ENCODE results near the gene NMNAT1.
"Not testable (repeated sequence)": the region's sequence is repeated elsewhere in the genome, so short reads cannot be mapped to it uniquely, and the experiment has no call there.

The NMNAT1 gene

GRCh38 chr1:9912264-9912936, 30.9 kb upstream of the NMNAT1 start:
- Histone ChIP-seq H3K4me1 (ENCODE audit: control insufficient read depth in 2 of 2, insufficient read depth in 1 of 2, low read depth in 1 of 2, low read length in 2 of 2) (peaks cover 3 to 11% of the 10 kb centered on the region in 2 donors), H4K8ac (ENCODE audit: low read depth, low read length) (no peak overlapping the region), H3K14ac (ENCODE audit: low read length) (no peak overlapping the region), H3K23ac (ENCODE audit: low read depth, low read length, poor library complexity) (no peak overlapping the region), H2BK5ac (ENCODE audit: low read length) (no peak overlapping the region), H2BK12ac (ENCODE audit: low read length) (no peak overlapping the region), H3K36me3 (replicated peaks in 1 of 2; ENCODE audit: control insufficient read depth in 2 of 2, insufficient read depth in 2 of 2, low read length in 2 of 2) (no peaks in the 10 kb centered on the region), H3K27ac (replicated peaks; ENCODE audit: low read length) (no peak overlapping the region), H3K18ac (ENCODE audit: low read length) (no peak overlapping the region), H3K79me1 (ENCODE audit: low read depth, low read length) (no peaks in the 10 kb centered on the region), H2BK120ac (ENCODE audit: low read depth, low read length) (no peak overlapping the region), H3K27me3 (ENCODE audit: control insufficient read depth in 3 of 3, insufficient read depth in 3 of 3, low read depth in 1 of 3, low read length in 3 of 3) (no peaks in the 10 kb centered on the region), H3K4me2 (ENCODE audit: insufficient read depth, low read length, poor library complexity, severe bottlenecking) (no peak overlapping the region), H3K9ac (ENCODE audit: low read depth, low read length, poor library complexity) (no peak overlapping the region), H3K4me3 (ENCODE audit: low read length in 2 of 2) (no peak overlapping the region), H3K9me3 (replicated peaks in 1 of 2; ENCODE audit: control insufficient read depth in 2 of 2, insufficient read depth in 1 of 2, low read depth in 1 of 2, low read length in 2 of 2) (no peaks in the 10 kb centered on the region), H4K91ac (ENCODE audit: low read depth, low read length, poor library complexity) (no peak overlapping the region), H2AK5ac (ENCODE audit: low read depth, low read length) (no peak overlapping the region), H2BK15ac (ENCODE audit: low read length) (no peak overlapping the region), H2AFZ (ENCODE audit: low read length) (no peak overlapping the region), H3K4ac (ENCODE audit: low read length) (no peak overlapping the region)
- WGBS, 2 donors (ENCODE audit: extremely low coverage in 2 of 2, insufficient read length in 2 of 2, insufficient replicate concordance in 1 of 2), result no CpG with 5 or more reads among the region's 12 CpGs
- no peak for DNase-seq (ENCODE audit: low spot score)

DNA sequence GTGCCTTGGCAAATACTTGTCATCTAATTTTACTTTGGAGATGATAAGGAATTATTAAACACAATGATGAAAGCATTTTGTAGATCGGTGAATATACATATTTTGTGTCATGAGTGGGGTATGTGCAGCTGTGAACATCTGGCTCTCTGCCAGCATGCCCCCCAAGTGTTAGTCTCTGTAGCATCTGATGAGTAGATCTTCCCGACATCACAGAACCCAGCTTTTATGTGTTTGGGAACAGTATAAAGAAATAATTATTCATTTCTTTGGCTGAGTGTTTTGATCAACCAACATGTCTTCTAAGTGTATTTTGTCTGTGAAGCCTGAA, 28.7 kb upstream of the NMNAT1 start:
- Histone ChIP-seq H2BK15ac (ENCODE audit: low read length) (no peak overlapping the region), H3K9me3 (replicated peaks in 1 of 2; ENCODE audit: control insufficient read depth in 2 of 2, insufficient read depth in 1 of 2, low read depth in 1 of 2, low read length in 2 of 2) (no peaks in the 10 kb centered on the region), H3K27me3 (ENCODE audit: control insufficient read depth in 3 of 3, insufficient read depth in 3 of 3, low read depth in 1 of 3, low read length in 3 of 3) (no peaks in the 10 kb centered on the region), H3K14ac (ENCODE audit: low read length) (no peak overlapping the region), H2BK5ac (ENCODE audit: low read length) (no peak overlapping the region), H2BK120ac (ENCODE audit: low read depth, low read length) (no peak overlapping the region), H3K18ac (ENCODE audit: low read length) (no peak overlapping the region), H2BK12ac (ENCODE audit: low read length) (no peak overlapping the region), H2AK5ac (ENCODE audit: low read depth, low read length) (no peak overlapping the region), H3K36me3 (replicated peaks in 1 of 2; ENCODE audit: control insufficient read depth in 2 of 2, insufficient read depth in 2 of 2, low read length in 2 of 2) (no peaks in the 10 kb centered on the region), H3K4ac (ENCODE audit: low read length) (no peak overlapping the region), H3K4me1 (ENCODE audit: control insufficient read depth in 2 of 2, insufficient read depth in 1 of 2, low read depth in 1 of 2, low read length in 2 of 2) (peaks cover 0 to 7% of the 10 kb centered on the region in 2 donors), H3K4me2 (ENCODE audit: insufficient read depth, low read length, poor library complexity, severe bottlenecking) (no peak overlapping the region), H3K9ac (ENCODE audit: low read depth, low read length, poor library complexity) (no peak overlapping the region), H2AFZ (ENCODE audit: low read length) (peak overlapping the region; percentile 27), H3K79me1 (ENCODE audit: low read depth, low read length) (no peaks in the 10 kb centered on the region), H3K23ac (ENCODE audit: low read depth, low read length, poor library complexity) (no peak overlapping the region), H4K91ac (ENCODE audit: low read depth, low read length, poor library complexity) (no peak overlapping the region), H3K27ac (replicated peaks; ENCODE audit: low read length) (no peak overlapping the region), H4K8ac (ENCODE audit: low read depth, low read length) (no peak overlapping the region), H3K4me3 (ENCODE audit: low read length in 2 of 2) (no peak overlapping the region)
- WGBS, 2 donors (ENCODE audit: extremely low coverage in 2 of 2, insufficient read length in 2 of 2, insufficient replicate concordance in 1 of 2), result no CpG with 5 or more reads among the region's 2 CpGs
- DNase-seq (ENCODE audit: low spot score), result no peak

- Histone ChIP-seq H3K18ac (ENCODE audit: low read length) (no peak overlapping the region), H3K27me3 (ENCODE audit: control insufficient read depth in 3 of 3, insufficient read depth in 3 of 3, low read depth in 1 of 3, low read length in 3 of 3) (no peaks in the 10 kb centered on the region), H3K36me3 (replicated peaks in 1 of 2; ENCODE audit: control insufficient read depth in 2 of 2, insufficient read depth in 2 of 2, low read length in 2 of 2) (no peaks in the 10 kb centered on the region), H3K9ac (ENCODE audit: low read depth, low read length, poor library complexity) (no peak overlapping the region), H2BK15ac (ENCODE audit: low read length) (no peak overlapping the region), H2BK12ac (ENCODE audit: low read length) (no peak overlapping the region), H3K4me1 (ENCODE audit: control insufficient read depth in 2 of 2, insufficient read depth in 1 of 2, low read depth in 1 of 2, low read length in 2 of 2) (peaks cover 5 to 7% of the 10 kb centered on the region in 2 donors), H2BK5ac (ENCODE audit: low read length) (no peak overlapping the region), H2AFZ (ENCODE audit: low read length) (no peak overlapping the region), H4K91ac (ENCODE audit: low read depth, low read length, poor library complexity) (no peak overlapping the region), H3K4me2 (ENCODE audit: insufficient read depth, low read length, poor library complexity, severe bottlenecking) (no peak overlapping the region), H3K4me3 (ENCODE audit: low read length in 2 of 2) (no peak overlapping the region), H3K79me1 (ENCODE audit: low read depth, low read length) (no peaks in the 10 kb centered on the region), H3K4ac (ENCODE audit: low read length) (no peak overlapping the region), H2BK120ac (ENCODE audit: low read depth, low read length) (no peak overlapping the region), H3K14ac (ENCODE audit: low read length) (no peak overlapping the region), H3K9me3 (replicated peaks in 1 of 2; ENCODE audit: control insufficient read depth in 2 of 2, insufficient read depth in 1 of 2, low read depth in 1 of 2, low read length in 2 of 2) (no peaks in the 10 kb centered on the region), H4K8ac (ENCODE audit: low read depth, low read length) (no peak overlapping the region), H3K27ac (replicated peaks; ENCODE audit: low read length) (no peak overlapping the region), H2AK5ac (ENCODE audit: low read depth, low read length) (no peak overlapping the region), H3K23ac (ENCODE audit: low read depth, low read length, poor library complexity) (no peak overlapping the region)
- DNase-seq (ENCODE audit: low spot score), result no peak
- no CpG with 5 or more reads among the region's 2 CpGs for WGBS, 2 donors (ENCODE audit: extremely low coverage in 2 of 2, insufficient read length in 2 of 2, insufficient replicate concordance in 1 of 2)
Observed at GRCh38 chr1:9916452-9916851, 26.8 kb upstream of the NMNAT1 start.

GRCh38 chr1:9917495-9917894, 25.8 kb upstream of the NMNAT1 start:
- not testable (repeated sequence) for H2BK12ac ChIP-seq (ENCODE audit: low read length); H2AFZ ChIP-seq (ENCODE audit: low read length); H3K4me3 ChIP-seq (ENCODE audit: low read length in 2 of 2); H4K91ac ChIP-seq (ENCODE audit: low read depth, low read length, poor library complexity); DNase-seq (ENCODE audit: low spot score); H3K14ac ChIP-seq (ENCODE audit: low read length); H4K8ac ChIP-seq (ENCODE audit: low read depth, low read length); H3K4me2 ChIP-seq (ENCODE audit: insufficient read depth, low read length, poor library complexity, severe bottlenecking); H3K27ac ChIP-seq (replicated peaks; ENCODE audit: low read length); H3K36me3 ChIP-seq (replicated peaks in 1 of 2; ENCODE audit: control insufficient read depth in 2 of 2, insufficient read depth in 2 of 2, low read length in 2 of 2); H2BK120ac ChIP-seq (ENCODE audit: low read depth, low read length); H3K23ac ChIP-seq (ENCODE audit: low read depth, low read length, poor library complexity); H2BK15ac ChIP-seq (ENCODE audit: low read length); H3K4ac ChIP-seq (ENCODE audit: low read length); H2AK5ac ChIP-seq (ENCODE audit: low read depth, low read length); H3K79me1 ChIP-seq (ENCODE audit: low read depth, low read length); H2BK5ac ChIP-seq (ENCODE audit: low read length); H3K9me3 ChIP-seq (replicated peaks in 1 of 2; ENCODE audit: control insufficient read depth in 2 of 2, insufficient read depth in 1 of 2, low read depth in 1 of 2, low read length in 2 of 2); H3K27me3 ChIP-seq (ENCODE audit: control insufficient read depth in 3 of 3, insufficient read depth in 3 of 3, low read depth in 1 of 3, low read length in 3 of 3); H3K9ac ChIP-seq (ENCODE audit: low read depth, low read length, poor library complexity); H3K18ac ChIP-seq (ENCODE audit: low read length)
- whole genome bisulfite sequencing, 2 donors (ENCODE audit: extremely low coverage in 2 of 2, insufficient read length in 2 of 2, insufficient replicate concordance in 1 of 2), result no CpG with 5 or more reads among the region's 3 CpGs
- peaks cover 8 to 12% of the 10 kb centered on the region in 2 donors for H3K4me1 ChIP-seq (ENCODE audit: control insufficient read depth in 2 of 2, insufficient read depth in 1 of 2, low read depth in 1 of 2, low read length in 2 of 2)
